Measurements from ENCODE around the gene ADCY10.

- TF ChIP-seq RFX5 (IDR thresholded peaks at IDR 0.05; ENCODE audit: low read depth, low read length): no peak
- TF ChIP-seq USF2 (IDR thresholded peaks at IDR 0.05; ENCODE audit: low read depth, low read length): no peak
- TF ChIP-seq CTCF (conservative IDR thresholded peaks at IDR 0.05; ENCODE audit: low read depth, low read length): no peak
- TF ChIP-seq RAD21 (IDR thresholded peaks at IDR 0.05; ENCODE audit: low read length): no peak
- TF ChIP-seq MAZ (IDR thresholded peaks at IDR 0.05; ENCODE audit: borderline replicate concordance, low read depth, low read length): no peak
- TF ChIP-seq POLR2A (IDR thresholded peaks at IDR 0.05; ENCODE audit: low read depth, low read length): no peak
- TF ChIP-seq ELK1 (IDR thresholded peaks at IDR 0.05; ENCODE audit: borderline replicate concordance, low read depth, low read length): no peak
- TF ChIP-seq BHLHE40 (IDR thresholded peaks at IDR 0.05; ENCODE audit: low read depth, low read length): no peak
- TF ChIP-seq CEBPB (IDR thresholded peaks at IDR 0.05; ENCODE audit: low read depth, low read length): no peak
- TF ChIP-seq NFE2L2 (IDR thresholded peaks at IDR 0.05; ENCODE audit: low read depth, low read length): no peak
- TF ChIP-seq FOS (IDR thresholded peaks at IDR 0.05; ENCODE audit: low read depth, low read length): no peak
Observed at GRCh38 chr1:167761400-167761799, 152.5 kb downstream of the ADCY10 start.

All from IMR-90 (cell line).